Naive thymus-derived CD4-positive, alpha-beta T cell (primary cell): ENCODE measurements around the gene DZIP1L. TPM values are rescaled to one million over a fixed set of nuclear protein-coding genes. Genes with fewer than 3 reads are reported as not detected.

Experiments
- ATAC-seq: fragments of 150-1000 bp; cut with Tn5 transposase; 2 replicates; pipeline ENCODE4 v1.10.0; 2021; ENCODE audit warnings: mild to moderate bottlenecking, moderate library complexity
- CTCF ChIA-PET: fragments of 350-600 bp; sonication (Branson Sonifier 250); formaldehyde crosslinking; loops from one replicate; lab custom pipeline; 2021; ENCODE audit warnings: antibody characterized with exemption; lab: Charles Lee
- POLR2A ChIA-PET: fragments of 350-600 bp; sonication (Branson Sonifier 250); formaldehyde crosslinking; loops from one replicate; lab custom pipeline; 2021; ENCODE audit warnings: antibody characterized with exemption, inconsistent platforms; lab: Charles Lee
- DNase-seq, 9 donors: peaks; one replicate each; pipeline versions ENCODE4 v3.0.0 to v3.0.0-alpha.2; 2020 to 2022; ENCODE audit warnings: mixed read lengths in 1 of 9
- H3K27ac ChIP-seq: one replicate; pipeline ENCODE4 v1.7.0; 2013; ENCODE audit warnings: mild to moderate bottlenecking, low read depth, low read length, moderate library complexity
- H3K27me3 ChIP-seq, 2 donors: one replicate each; pipeline ENCODE4 v1.7.0; 2013; ENCODE audit warnings: low read length in 2 of 2, mild to moderate bottlenecking in 2 of 2, moderate library complexity in 2 of 2; ENCODE audit not compliant: control insufficient read depth in 2 of 2, insufficient read depth in 2 of 2
- H3K36me3 ChIP-seq, 3 experiments: 1 replicate in 2 of 3; 2 replicates in 1 of 3; pipeline ENCODE4 v1.7.0; 2013; ENCODE audit warnings: low read length in 3 of 3, mild to moderate bottlenecking in 3 of 3, moderate library complexity in 1 of 3; ENCODE audit not compliant: insufficient read depth in 3 of 3, control insufficient read depth in 2 of 3
- H3K4me1 ChIP-seq, 2 donors: one replicate each; pipeline ENCODE4 v1.7.0; 2013; ENCODE audit warnings: low read length in 2 of 2, mild to moderate bottlenecking in 2 of 2, moderate library complexity in 1 of 2; ENCODE audit not compliant: control insufficient read depth in 2 of 2, insufficient read depth in 2 of 2
- H3K4me3 ChIP-seq: 2 replicates; pipeline ENCODE4 v1.7.0; 2013; ENCODE audit warnings: mild to moderate bottlenecking, low read length
- H3K9me3 ChIP-seq, 3 experiments: 1 replicate in 2 of 3; 2 replicates in 1 of 3; pipeline ENCODE4 v1.7.0; 2013; ENCODE audit warnings: low read length in 3 of 3; ENCODE audit not compliant: control insufficient read depth in 2 of 3
- H3K27ac Mint-ChIP-seq, 9 donors: one replicate each; pipeline ENCODE4 v1.8.0; 2020 to 2022; ENCODE audit warnings: mixed read lengths in 9 of 9, mild to moderate bottlenecking in 8 of 9, moderate library complexity in 5 of 9, inconsistent platforms in 2 of 9
- H3K27me3 Mint-ChIP-seq, 5 donors: one replicate each; pipeline ENCODE4 v1.8.0; 2021 to 2022; ENCODE audit warnings: mixed read lengths in 5 of 5, mild to moderate bottlenecking in 1 of 5
- H3K36me3 Mint-ChIP-seq, 5 donors: one replicate each; pipeline ENCODE4 v1.8.0; 2020 to 2022; ENCODE audit warnings: mixed read lengths in 5 of 5, mild to moderate bottlenecking in 3 of 5, inconsistent platforms in 1 of 5
- H3K4me1 Mint-ChIP-seq, 7 donors: one replicate each; pipeline ENCODE4 v1.8.0; 2020 to 2022; ENCODE audit warnings: mixed read lengths in 7 of 7, mild to moderate bottlenecking in 3 of 7, inconsistent platforms in 1 of 7
- H3K4me3 Mint-ChIP-seq, 10 donors: one replicate each; pipeline ENCODE4 v1.8.0; 2020 to 2022; ENCODE audit warnings: mild to moderate bottlenecking in 10 of 10, mixed read lengths in 10 of 10, moderate library complexity in 6 of 10, inconsistent platforms in 2 of 10
- H3K9me3 Mint-ChIP-seq, 11 donors: one replicate each; pipeline ENCODE4 v1.8.0; 2020 to 2022; ENCODE audit warnings: mixed read lengths in 11 of 11, mild to moderate bottlenecking in 4 of 11, inconsistent platforms in 1 of 11, moderate library complexity in 1 of 11
- intact Hi-C, 2 donors: fragments of 100-400 bp; cut with micrococcal nuclease; formaldehyde crosslinking; loops; one replicate each; pipeline ENCODE4 v1.15.1; 2023
- polyA plus RNA-seq, 2 donors: library from polyadenylated mRNA; unstranded; fragments of 300-500 nt; fragmentation: Illumina TruSeq; gene quantifications; one replicate each; pipeline ENCODE4 v1.2.3, GENCODE V29; 2021
- total RNA-seq, 6 experiments: library from RNA in 5 of 6; stranded (reverse) in 5 of 6; gene quantifications; 1 replicate in 5 of 6; 2 replicates in 1 of 6; pipeline ENCODE4 v1.2.3 and lab custom pipeline; 2021 to 2026

DZIP1L gene
- total and polyA plus RNA-seq, 7 experiments from 2014 or later: 0.15 TPM; not detected in 6

GRCh38 chr3:138084196-138084595, 31.2 kb downstream of the DZIP1L start:
- intact Hi-C loops: loop anchor here in 1 of 2 donors (5.0 kb wide), 1 partner anchor 33 kb away; the partner anchor contains the start of gene DZIP1L
- ATAC-seq (no peak), DNase-seq (no peak)
- Histone ChIP-seq H3K27me3 (no peaks in the 10 kb centered on the region), H3K9me3 (no peaks in the 10 kb centered on the region), H3K27ac (no peak overlapping the region), H3K36me3 (no peaks in the 10 kb centered on the region), H3K4me3 (no peak overlapping the region), H3K4me1 (peaks cover 0 to 4% of the 10 kb centered on the region in 2 donors)
- Mint-ChIP-seq H3K4me1 (peaks cover 0 to 27% (median 18%) of the 10 kb centered on the region in 7 donors), H3K9me3 (peaks cover 0 to 3% (median 0%) of the 10 kb centered on the region in 11 donors), H3K4me3 (no peak overlapping the region), H3K36me3 (no peaks in the 10 kb centered on the region), H3K27ac (no peak overlapping the region), H3K27me3 (peaks cover 0 to 20% (median 13%) of the 10 kb centered on the region in 5 donors)
- CTCF ChIA-PET: no interaction called here
- POLR2A ChIA-PET: no interaction called here

GRCh38 chr3:138082992-138083386, 32.4 kb downstream of the DZIP1L start:
- peak overlapping the region in 4 of 10 donors; percentile 14 to 69 (median 52) for H3K4me3 Mint-ChIP-seq
- H3K4me1 Mint-ChIP-seq: peaks cover 0 to 30% (median 18%) of the 10 kb centered on the region in 7 donors
- Histone ChIP-seq H3K9me3 (no peaks in the 10 kb centered on the region), H3K27me3 (no peaks in the 10 kb centered on the region), H3K4me1 (peaks cover 0 to 4% of the 10 kb centered on the region in 2 donors), H3K36me3 (no peaks in the 10 kb centered on the region), H3K4me3 (no peak overlapping the region), H3K27ac (no peak overlapping the region)
- ChIA-PET POLR2A (no interaction called here), CTCF (interaction anchor here (1.4 kb wide), 1 partner anchor 14 kb away, joined by 3 read pairs; no protein-coding TSS in a partner anchor)
- peak overlapping the region in 3 of 9 donors; percentile 28 to 77 (median 63) for H3K27ac Mint-ChIP-seq
- no peak for DNase-seq
- peaks cover 0 to 14% (median 5%) of the 10 kb centered on the region in 5 donors for H3K27me3 Mint-ChIP-seq
- ATAC-seq: no peak
- no peaks in the 10 kb centered on the region for H3K36me3 Mint-ChIP-seq
- H3K9me3 Mint-ChIP-seq: peaks cover 0 to 3% (median 0%) of the 10 kb centered on the region in 11 donors
- intact Hi-C loops: loop anchor here in 1 of 2 donors (5.0 kb wide), 1 partner anchor 34 kb away; the partner anchor contains the start of gene DZIP1L

DNA sequence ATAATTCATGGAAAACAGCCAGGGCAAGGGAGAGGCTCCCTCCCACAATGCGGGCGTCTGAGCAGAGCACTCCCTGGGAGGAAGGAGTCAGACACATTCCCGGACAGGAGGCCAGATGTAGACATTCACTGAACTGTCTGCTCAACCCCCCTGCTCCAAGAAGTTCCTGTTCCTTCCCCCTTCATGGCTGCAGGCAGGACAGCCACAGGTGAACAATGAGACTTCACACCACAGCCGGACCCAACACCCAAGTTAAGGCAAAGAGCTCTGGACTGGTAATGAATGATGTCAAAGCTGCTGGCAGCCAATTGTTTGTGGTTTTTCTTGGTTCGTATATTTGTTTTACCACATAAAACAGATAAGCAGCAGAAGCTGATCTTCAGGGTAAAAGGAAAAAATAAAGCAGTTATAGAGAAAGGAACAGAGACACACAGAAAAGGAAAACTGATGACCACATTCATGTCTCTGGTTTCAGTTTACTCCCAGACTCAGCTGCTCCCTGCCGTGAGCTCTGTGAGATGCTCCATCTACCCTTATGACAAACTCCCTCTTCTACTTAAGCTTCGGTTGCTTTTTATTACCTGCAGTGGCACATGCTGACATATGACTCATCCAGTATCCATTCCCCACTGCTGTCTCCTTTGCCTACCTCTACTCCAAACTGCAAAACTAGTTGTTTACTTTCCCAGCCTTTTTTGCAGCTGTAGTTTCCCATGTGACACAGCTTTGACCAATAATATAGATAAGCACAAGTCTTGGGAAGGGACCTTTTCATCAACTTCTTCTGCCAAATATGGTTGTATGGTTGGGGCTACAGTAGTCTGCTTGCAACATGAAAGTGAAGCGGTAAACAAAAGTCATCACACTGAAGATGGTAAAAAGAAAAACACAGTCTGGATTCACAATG, 33.1 kb downstream of the DZIP1L start:
- no peaks in the 10 kb centered on the region for H3K27me3 ChIP-seq
- Mint-ChIP-seq H3K4me1 (peaks cover 0 to 30% (median 18%) of the 10 kb centered on the region in 7 donors), H3K36me3 (no peaks in the 10 kb centered on the region), H3K9me3 (peaks cover 0 to 3% (median 0%) of the 10 kb centered on the region in 11 donors), H3K27ac (peak overlapping the region in 3 of 9 donors; percentile 60 to 77 (median 62)), H3K4me3 (peak overlapping the region in 8 of 10 donors; percentile 1 to 69 (median 40)), H3K27me3 (peaks cover 0 to 13% (median 5%) of the 10 kb centered on the region in 5 donors)
- no peaks in the 10 kb centered on the region for H3K9me3 ChIP-seq
- ChIA-PET POLR2A (no interaction called here), CTCF (interaction anchor here (1.4 kb wide), 1 partner anchor 13 kb away, joined by 3 read pairs; no protein-coding TSS in a partner anchor)
- no peaks in the 10 kb centered on the region for H3K36me3 ChIP-seq
- intact Hi-C loops: loop anchor here in 1 of 2 donors (5.0 kb wide), 1 partner anchor 35 kb away; the partner anchor contains the start of gene DZIP1L
- DNase-seq (peak in 1 of 9 donors; percentile 3), ATAC-seq (no peak)
- H3K4me3 ChIP-seq: no peak overlapping the region
- peaks cover 0 to 4% of the 10 kb centered on the region in 2 donors for H3K4me1 ChIP-seq
- H3K27ac ChIP-seq: no peak overlapping the region

DNA sequence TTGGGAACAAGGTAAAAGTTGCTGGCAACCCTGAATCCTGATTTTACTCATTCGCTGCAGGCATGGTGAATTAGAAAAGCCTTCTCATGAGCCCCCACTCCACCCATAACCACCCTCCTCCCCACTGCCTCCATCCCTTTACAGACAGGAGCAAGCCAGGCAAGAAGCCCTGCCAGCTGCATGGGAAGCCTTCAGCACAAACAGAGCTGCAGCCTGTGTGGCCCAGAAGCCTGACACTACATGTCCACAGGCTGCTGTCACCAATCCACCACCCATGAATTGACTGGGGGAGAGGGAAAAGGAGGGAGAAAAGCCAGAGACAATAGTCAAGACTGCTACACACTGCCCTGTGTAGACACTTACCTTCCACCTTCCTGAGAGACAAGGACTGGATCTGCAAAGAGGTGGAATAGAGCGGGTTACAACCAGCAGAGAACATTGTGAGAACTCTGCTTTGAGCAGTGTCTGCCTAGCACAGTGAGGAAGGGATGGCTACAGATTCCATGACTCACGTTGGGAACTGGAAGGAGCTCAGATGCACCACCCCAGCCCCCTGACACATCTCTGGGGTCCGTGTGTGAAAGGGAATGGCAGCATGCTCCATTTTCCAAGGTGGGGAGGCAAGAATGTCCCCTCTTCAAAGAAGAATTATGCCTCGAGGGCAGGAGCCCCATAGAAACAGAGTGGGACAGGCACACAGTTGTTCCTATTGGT, 33.9 kb downstream of the DZIP1L start:
- ChIA-PET CTCF (interaction anchor here (1.4 kb wide), 1 partner anchor 12 kb away, joined by 3 read pairs; no protein-coding TSS in a partner anchor), POLR2A (no interaction called here)
- Histone ChIP-seq H3K9me3 (no peaks in the 10 kb centered on the region), H3K4me3 (no peak overlapping the region), H3K36me3 (no peaks in the 10 kb centered on the region), H3K27ac (no peak overlapping the region), H3K4me1 (peaks cover 0 to 4% of the 10 kb centered on the region in 2 donors), H3K27me3 (no peaks in the 10 kb centered on the region)
- Mint-ChIP-seq H3K9me3 (peaks cover 0 to 3% (median 0%) of the 10 kb centered on the region in 11 donors), H3K27ac (peak overlapping the region in 1 of 9 donors; percentile 62), H3K4me3 (peak overlapping the region in 3 of 10 donors; percentile 37 to 69 (median 49)), H3K27me3 (peaks cover 0 to 8% (median 5%) of the 10 kb centered on the region in 5 donors), H3K36me3 (no peaks in the 10 kb centered on the region), H3K4me1 (peaks cover 0 to 30% (median 18%) of the 10 kb centered on the region in 7 donors)
- ATAC-seq (no peak), DNase-seq (no peak)
- intact Hi-C loops: loop anchor here in 1 of 2 donors (5.0 kb wide), 1 partner anchor 36 kb away; the partner anchor contains the start of gene DZIP1L

DNA sequence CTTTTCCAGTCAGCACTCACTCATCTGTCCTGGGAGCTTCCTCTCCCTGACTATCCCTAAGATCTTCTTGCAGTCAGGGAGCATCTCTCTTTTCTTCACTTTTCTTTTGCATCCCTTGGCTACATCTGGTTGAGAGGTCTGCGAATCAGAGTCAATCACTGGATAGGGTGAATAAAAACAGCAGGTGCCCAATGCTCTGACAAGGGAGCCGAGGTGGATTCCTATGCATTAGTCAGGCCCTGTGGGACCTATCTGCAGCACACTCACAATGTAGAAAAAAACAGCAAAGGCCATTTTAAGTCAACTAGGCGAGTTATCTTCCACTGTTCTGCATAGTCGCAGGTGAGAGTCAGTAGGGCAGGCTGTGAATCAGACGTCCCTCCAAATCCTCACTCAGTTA, 35.5 kb downstream of the DZIP1L start:
- H3K4me1 ChIP-seq: peaks cover 0 to 4% of the 10 kb centered on the region in 2 donors
- no peaks in the 10 kb centered on the region for H3K27me3 ChIP-seq
- peaks cover 0 to 30% (median 18%) of the 10 kb centered on the region in 7 donors for H3K4me1 Mint-ChIP-seq
- H3K27ac ChIP-seq: no peak overlapping the region
- peaks cover 0 to 14% (median 5%) of the 10 kb centered on the region in 5 donors for H3K27me3 Mint-ChIP-seq
- H3K4me3 ChIP-seq: no peak overlapping the region
- H3K36me3 Mint-ChIP-seq: peaks cover 0 to 1% (median 0%) of the 10 kb centered on the region in 5 donors
- no peak overlapping the region for H3K4me3 Mint-ChIP-seq
- ATAC-seq (no peak), DNase-seq (no peak)
- ChIA-PET POLR2A (no interaction called here), CTCF (no interaction called here)
- H3K9me3 Mint-ChIP-seq: peaks cover 0 to 2% (median 0%) of the 10 kb centered on the region in 11 donors
- H3K27ac Mint-ChIP-seq: no peak overlapping the region
- intact Hi-C loops: loop anchor here in 1 of 2 donors (5.0 kb wide), 1 partner anchor 37 kb away; the partner anchor contains the start of gene DZIP1L
- H3K9me3 ChIP-seq: no peaks in the 10 kb centered on the region
- no peaks in the 10 kb centered on the region for H3K36me3 ChIP-seq

DNA sequence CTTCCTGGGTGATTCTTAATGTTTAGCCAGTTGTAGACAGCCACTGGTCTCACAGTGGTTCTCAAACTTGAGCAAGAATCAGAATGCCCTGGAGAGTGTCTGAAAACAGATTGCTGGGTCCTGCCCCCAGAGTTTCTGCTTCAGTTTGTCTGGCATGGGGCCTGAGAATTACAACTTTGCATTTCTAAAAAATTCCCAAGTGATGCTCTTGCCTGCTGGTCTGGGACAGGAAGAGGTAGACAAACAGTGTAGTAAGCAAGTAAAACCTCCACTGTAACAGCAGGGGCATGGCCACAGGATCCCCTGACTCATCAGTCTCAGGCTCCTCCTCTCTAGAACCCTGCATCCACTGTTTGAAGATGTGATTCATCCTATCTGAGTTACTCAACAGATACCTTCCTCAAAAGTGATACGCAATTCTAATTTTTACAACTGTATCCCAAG, 36.5 kb downstream of the DZIP1L start:
- Histone ChIP-seq H3K4me3 (no peak overlapping the region), H3K9me3 (no peaks in the 10 kb centered on the region), H3K36me3 (no peaks in the 10 kb centered on the region), H3K27me3 (no peaks in the 10 kb centered on the region), H3K4me1 (peaks cover 0 to 4% of the 10 kb centered on the region in 2 donors), H3K27ac (no peak overlapping the region)
- ChIA-PET CTCF (no interaction called here), POLR2A (no interaction called here)
- ATAC-seq (peak; percentile 82), DNase-seq (no peak)
- H3K27me3 Mint-ChIP-seq: peaks cover 0 to 18% (median 5%) of the 10 kb centered on the region in 5 donors
- H3K27ac Mint-ChIP-seq: no peak overlapping the region
- H3K36me3 Mint-ChIP-seq: peaks cover 0 to 1% (median 0%) of the 10 kb centered on the region in 5 donors
- peaks cover 0 to 30% (median 18%) of the 10 kb centered on the region in 7 donors for H3K4me1 Mint-ChIP-seq
- intact Hi-C loops: no loop called here
- H3K9me3 Mint-ChIP-seq: peaks cover 0 to 3% (median 0%) of the 10 kb centered on the region in 11 donors
- no peak overlapping the region for H3K4me3 Mint-ChIP-seq
